NOMO-1 (cell line): Measurements from ENCODE around the gene FGF18.

ENCODE experiments used
- DNase-seq, 2 experiments: peaks; one replicate each; lab custom pipeline; 2025; ENCODE audit not compliant: unreplicated experiment in 2 of 2; lab: John Stamatoyannopoulos, UW

FGF18 gene

GRCh38 chr5:171421331-171422262, 2.1 kb downstream of the FGF18 start:
- no peak for DNase-seq

DNA sequence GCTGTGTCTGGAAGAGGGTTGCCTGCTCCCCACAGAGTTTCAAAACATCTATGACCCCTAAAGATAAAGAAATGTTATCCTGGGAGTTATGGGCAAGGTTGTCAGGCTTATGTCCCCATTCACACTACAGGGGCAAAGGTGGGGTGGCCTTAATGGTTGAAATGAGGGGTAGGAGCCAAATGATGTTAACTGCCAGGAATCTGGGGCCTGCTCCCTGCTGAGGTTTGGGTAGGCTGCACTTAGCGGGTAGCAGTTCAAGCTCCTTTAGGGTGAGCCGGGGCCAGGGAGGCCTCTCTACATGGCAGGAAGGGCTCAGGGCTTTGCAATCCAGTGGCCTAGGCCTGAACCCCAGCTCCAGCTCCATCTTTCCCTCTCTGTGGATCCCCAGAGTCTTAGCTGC, 3.0 kb downstream of the FGF18 start:
- no peak for DNase-seq

DNA sequence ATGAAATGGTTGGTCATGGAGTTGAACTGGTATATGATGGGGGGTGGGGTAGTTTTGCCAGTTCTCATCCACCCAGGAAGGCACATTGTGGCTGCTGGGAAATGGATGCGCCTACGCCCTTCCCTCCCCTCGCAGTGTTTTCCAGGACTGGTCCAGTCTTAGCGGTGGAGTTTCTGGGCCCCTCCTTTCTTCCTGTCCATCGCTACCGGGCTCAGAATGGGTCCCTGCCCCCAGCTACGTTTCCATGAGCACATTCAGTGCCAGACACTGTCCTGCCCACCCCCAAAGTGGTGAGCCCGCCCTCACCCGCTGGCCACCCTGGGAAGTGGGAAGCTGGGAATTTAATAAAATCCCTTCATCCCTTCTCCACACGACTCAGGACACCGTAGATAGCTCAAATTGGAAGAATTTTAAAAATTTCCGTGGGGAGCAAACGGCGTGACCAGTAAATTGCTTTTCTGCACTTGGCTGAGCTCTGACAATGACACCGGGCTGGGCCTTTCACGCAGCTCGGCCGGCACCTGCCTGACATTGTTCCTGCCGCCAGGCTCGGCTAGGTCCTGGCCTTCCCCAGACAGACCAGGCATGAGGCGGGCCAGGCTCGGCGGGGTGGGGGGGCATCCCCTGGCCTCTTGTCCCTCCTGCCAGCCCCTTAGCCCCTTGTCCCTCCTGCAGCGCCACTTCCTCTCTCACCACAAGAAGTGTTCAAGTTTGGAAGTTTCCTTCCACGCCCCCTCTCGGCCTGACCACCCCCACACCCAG, 3.6 kb downstream of the FGF18 start:
- no peak for DNase-seq

GRCh38 chr5:171424726-171425125, 5.3 kb downstream of the FGF18 start:
- no peak for DNase-seq

DNA sequence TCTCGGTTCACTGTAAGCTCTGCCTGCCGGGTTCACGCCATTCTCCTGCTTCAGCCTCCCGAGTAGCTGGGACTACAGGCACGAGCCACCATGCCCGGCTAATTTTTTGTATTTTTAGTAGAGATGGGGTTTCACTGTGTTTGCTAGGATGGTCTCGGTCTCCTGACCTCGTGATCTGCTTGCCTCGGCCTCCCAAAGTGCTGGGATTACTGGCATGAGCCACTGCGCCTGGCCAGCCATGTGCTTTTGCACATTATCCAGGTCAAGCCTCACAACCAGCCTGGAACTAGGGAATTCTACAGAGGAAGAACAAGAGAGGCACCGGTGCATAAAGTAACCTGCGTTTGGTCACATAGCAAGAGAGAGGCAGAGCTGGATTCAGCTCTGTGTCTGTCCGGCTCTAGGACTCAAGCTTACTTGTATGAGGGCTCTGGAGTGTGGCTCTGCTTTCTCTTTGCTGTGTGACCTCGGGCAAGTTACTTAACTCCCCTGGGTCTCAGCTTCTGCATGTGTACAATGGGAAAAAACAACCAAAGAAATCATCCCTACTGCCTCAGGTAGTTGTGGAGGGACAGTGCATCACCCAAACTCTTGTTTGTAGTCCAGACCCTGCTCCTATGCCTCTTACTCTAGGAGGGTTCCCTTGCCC, 6.3 kb downstream of the FGF18 start:
- no peak for DNase-seq

- no peak for DNase-seq
Measured at GRCh38 chr5:171426266-171426665, 6.8 kb downstream of the FGF18 start.

DNA sequence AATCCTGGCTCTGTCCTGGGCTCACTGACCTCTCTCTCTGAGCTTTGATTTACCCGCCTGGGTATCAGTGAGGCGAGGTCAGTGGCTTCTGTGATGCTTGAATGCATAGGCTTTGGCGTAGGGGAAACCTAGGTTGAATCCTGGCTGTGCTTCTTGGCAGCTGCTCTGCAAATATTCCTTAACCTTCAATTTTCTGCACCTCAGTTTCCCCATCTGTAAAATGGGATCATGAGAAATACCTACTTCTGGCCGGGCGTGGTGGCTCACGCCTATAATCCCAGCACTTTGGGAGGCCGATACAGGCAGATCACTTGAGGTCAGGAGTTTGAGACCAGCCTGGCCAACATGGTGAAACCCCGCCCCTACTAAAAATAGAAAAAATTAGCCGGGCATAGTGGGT, 7.2 kb downstream of the FGF18 start:
- no peak for DNase-seq

DNA sequence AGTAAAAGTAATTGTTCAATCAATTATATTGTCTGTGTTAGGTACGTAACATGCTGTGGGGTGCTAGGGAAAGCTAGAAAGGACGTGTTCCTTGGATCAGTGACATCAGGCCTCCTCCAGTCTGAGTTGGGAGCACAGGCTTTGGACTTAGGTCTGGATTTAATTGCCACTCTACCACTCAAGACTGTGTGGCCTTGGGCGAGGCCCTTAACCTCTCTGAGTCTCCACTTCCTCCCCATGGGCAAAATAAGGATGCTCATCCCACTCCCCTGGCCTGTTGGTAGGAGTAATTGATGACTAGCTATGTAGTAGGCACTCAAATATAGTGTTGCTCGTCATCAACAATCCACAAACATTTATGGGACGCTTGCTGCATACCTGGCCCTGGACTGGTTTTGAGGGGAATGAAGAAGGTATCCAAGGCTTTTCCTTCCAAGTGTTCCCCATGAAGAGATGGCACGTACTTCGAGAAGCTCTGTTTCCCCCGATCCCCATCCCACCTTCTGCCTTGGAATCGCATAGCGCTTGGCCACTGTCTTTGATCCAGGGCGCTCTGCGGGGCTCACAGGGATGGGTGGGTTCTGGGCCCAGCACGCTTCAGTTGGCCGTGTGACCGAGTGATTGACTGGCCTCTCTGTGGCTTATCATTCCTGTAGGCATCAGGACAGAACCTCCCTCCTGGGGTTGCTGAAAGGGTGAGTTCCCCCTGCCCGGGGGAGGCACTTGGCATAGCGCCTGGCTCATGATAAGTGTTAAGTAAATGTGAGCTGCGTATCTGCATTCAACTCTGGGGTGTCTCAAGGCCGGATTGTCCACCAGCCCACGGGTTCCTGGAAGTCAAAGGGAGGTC, 8.1 kb downstream of the FGF18 start:
- no peak for DNase-seq

- no peak for DNase-seq
Measured at GRCh38 chr5:171428168-171428696, 8.8 kb downstream of the FGF18 start.

- DNase-seq, result no peak
Measured at GRCh38 chr5:171428809-171429542, 9.5 kb downstream of the FGF18 start.

DNA sequence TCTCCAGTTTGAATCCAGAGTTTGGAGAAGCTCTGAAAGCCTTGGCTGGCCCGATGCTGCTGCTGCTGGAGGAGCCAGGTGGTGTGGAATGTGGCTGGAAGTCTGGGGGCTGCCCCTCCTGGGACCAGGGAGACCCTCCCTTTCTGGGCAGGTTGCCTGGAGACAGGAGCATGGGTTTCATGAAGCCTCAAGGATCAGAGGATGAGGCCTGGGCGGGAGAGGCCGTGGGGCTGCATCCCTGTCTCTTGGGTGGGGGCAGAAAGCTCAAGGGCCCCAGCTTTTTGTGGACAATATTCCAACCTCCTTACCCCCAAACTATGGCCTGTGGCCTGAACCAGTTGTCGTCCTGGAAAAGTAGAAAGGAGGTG, 10.1 kb downstream of the FGF18 start:
- no peak for DNase-seq

GRCh38 chr5:171431251-171431777, 11.9 kb downstream of the FGF18 start:
- no peak for DNase-seq

GRCh38 chr5:171432076-171432475, 12.6 kb downstream of the FGF18 start:
- no peak for DNase-seq

DNA sequence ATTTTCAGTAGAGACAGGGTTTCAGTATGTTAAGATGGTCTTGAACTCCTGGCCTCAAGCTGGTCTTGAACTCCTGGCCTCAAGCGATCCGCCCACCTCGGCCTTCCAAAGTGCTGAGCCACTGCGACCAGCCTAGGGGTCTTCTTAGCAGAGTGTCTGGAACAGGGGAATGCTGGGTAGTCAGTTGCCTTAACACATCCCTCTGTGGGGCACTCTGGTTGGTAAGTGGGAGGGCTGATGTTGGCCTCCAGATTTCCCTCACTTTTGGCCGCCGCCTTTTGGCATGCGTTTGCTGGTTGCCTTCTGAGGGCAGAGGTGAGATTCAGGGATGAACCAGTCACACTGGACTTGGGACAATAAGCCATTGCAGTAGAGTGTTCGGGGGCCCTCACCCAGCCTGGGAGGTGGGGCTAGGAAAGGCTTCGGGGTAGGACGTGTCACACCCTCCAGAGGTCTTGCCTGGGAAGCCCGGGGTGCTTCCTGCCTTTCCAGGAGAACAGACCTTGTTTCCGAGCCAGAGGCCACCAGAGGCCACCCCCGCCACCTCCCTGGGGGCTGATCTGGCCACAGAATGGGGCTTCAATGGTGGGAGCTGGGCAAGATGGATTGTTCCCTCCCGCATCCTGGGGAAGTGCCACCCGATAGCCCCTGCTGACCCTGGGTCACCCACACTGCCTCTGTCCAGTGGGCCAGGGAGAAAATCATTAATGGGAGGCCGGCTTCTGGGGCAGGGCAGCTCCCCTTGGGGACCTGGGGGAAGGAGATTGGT, 13.3 kb downstream of the FGF18 start:
- no peak for DNase-seq

- no peak for DNase-seq
Measured at GRCh38 chr5:171433352-171433698, 13.9 kb downstream of the FGF18 start.

DNA sequence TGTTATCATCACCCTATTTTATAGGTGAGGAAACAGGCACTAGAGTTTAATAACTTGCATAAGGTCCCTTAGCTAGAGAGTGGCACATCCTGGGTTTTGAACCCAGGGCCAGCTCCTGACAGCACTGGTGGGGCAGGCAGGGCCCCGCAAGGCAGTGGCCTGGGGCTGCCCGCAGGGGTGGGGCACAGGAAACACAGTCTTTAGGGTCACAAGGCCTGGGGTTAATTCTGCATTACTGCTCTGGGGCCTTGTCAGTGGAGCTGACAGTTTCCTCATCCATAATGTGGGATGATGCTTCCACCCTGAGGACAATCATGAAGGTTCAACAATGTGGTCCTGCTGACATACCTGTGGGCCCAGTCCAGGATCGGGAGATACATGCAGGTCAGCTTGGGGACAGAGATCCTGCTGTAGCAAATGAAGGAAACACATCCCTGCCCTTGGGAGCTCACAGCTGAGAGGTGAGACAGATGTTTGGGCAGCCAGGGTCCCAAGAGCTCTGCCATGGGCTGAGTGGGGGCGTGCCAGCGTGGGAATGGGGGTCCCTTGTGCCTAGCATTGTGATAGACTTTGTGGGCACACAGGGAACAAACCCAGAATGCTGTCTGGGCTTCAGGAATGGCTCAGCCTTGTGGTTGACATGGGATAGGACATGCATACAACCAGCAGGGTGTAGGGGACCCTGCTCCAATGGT, 14.7 kb downstream of the FGF18 start:
- no peak for DNase-seq

DNA sequence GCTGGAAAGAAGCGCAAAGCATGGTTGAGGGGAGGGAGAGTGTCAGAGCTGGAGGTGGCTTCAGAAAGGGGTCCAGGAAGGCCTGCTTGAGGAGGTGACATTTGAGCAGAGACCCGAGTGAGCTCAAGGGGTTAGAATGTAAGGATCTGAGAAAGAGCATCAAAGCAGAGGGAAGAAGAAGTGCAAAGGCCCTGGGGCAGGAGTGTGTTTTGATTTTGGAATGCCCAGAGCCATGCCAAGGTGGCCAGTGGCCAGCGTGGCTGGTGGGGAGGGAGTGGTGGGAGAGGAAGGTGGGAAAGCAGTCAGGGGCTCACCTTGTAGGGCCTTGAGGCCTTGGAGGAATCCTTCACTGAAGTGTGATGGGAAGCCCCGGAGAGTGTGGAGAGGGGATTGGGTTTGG, 15.4 kb downstream of the FGF18 start:
- no peak for DNase-seq

DNA sequence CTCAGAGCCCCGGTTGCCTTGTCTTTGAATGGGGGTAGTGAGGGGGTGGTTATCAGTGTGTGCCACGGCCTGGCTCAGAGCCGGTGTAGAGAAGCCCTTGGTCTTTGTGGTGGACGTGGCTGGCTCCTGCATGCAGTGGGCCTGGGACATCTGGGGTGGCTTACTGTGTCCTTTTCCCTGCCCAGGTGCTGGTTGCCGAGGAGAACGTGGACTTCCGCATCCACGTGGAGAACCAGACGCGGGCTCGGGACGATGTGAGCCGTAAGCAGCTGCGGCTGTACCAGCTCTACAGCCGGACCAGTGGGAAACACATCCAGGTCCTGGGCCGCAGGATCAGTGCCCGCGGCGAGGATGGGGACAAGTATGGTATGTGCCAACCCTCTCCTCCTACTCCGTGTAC, 16.5 kb downstream of the FGF18 start:
- no peak for DNase-seq
